GM21619 (cell line): ENCODE data around the gene APBB1IP.
A peak's percentile ranks its signal among the peaks of the same experiment; 100 is the strongest.
"Not testable (repeated sequence)": the region's sequence is repeated elsewhere in the genome, so short reads cannot be mapped to it uniquely, and the experiment has no call there.

Source experiments
- ATAC-seq: cut with Tn5 transposase; IDR thresholded peaks from one replicate; pipeline ENCODE4 v1.9.1; 2021; ENCODE audit not compliant: unreplicated experiment

The APBB1IP gene

GRCh38 chr10:26550774-26551526 lies 112.8 kb downstream of the APBB1IP start:
- ATAC-seq, result no peak

- no peak for ATAC-seq
Observed at GRCh38 chr10:26554246-26554645, 116.1 kb downstream of the APBB1IP start.

- no peak for ATAC-seq
Observed at GRCh38 chr10:26555719-26556368, 117.7 kb downstream of the APBB1IP start.

GRCh38 chr10:26556748-26557640 lies 118.9 kb downstream of the APBB1IP start:
- ATAC-seq, result no peak

GRCh38 chr10:26557641-26558014 lies 119.5 kb downstream of the APBB1IP start:
- ATAC-seq, result no peak

- no peak for ATAC-seq
Observed at GRCh38 chr10:26566525-26567350, 128.6 kb downstream of the APBB1IP start.

- ATAC-seq, result no peak
Observed at GRCh38 chr10:26567351-26567721, 129.2 kb downstream of the APBB1IP start.

GRCh38 chr10:26571655-26572054 lies 133.5 kb downstream of the APBB1IP start:
- ATAC-seq, result no peak

- ATAC-seq, result no peak
Observed at GRCh38 chr10:26573674-26574073, 135.5 kb downstream of the APBB1IP start.

- peak; percentile 88 for ATAC-seq
Observed at GRCh38 chr10:26574783-26575182, 136.6 kb downstream of the APBB1IP start.

- not testable (repeated sequence) for ATAC-seq
Observed at GRCh38 chr10:26578371-26578770, 140.2 kb downstream of the APBB1IP start.

GRCh38 chr10:26579256-26580063 lies 141.3 kb downstream of the APBB1IP start:
- ATAC-seq, result no peak

GRCh38 chr10:26586211-26586610 lies 148.1 kb downstream of the APBB1IP start:
- no peak for ATAC-seq

GRCh38 chr10:26588611-26589010 lies 150.5 kb downstream of the APBB1IP start:
- no peak for ATAC-seq

GRCh38 chr10:26589813-26590212 lies 151.7 kb downstream of the APBB1IP start:
- not testable (repeated sequence) for ATAC-seq

GRCh38 chr10:26593896-26594295 lies 155.8 kb downstream of the APBB1IP start:
- no peak for ATAC-seq

- ATAC-seq, result not testable (repeated sequence)
Observed at GRCh38 chr10:26603283-26603682, 165.1 kb downstream of the APBB1IP start.

GRCh38 chr10:26604320-26605093 lies 166.4 kb downstream of the APBB1IP start:
- ATAC-seq, result not testable (repeated sequence)

- ATAC-seq, result not testable (repeated sequence)
Observed at GRCh38 chr10:26606389-26606877, 168.3 kb downstream of the APBB1IP start.
